ENCODE data around the gene MT1HL1. TPM values are rescaled to one million over a fixed set of nuclear protein-coding genes. Genes with fewer than 3 reads are reported as not detected.
A peak's percentile ranks its signal among the peaks of the same experiment; 100 is the strongest.

MT1HL1 gene
- total and polyA plus RNA-seq, 2 of the 8 experiments (the other 6 are each of a cell fraction or from before 2014, with no cell fraction given): not detected

DNA sequence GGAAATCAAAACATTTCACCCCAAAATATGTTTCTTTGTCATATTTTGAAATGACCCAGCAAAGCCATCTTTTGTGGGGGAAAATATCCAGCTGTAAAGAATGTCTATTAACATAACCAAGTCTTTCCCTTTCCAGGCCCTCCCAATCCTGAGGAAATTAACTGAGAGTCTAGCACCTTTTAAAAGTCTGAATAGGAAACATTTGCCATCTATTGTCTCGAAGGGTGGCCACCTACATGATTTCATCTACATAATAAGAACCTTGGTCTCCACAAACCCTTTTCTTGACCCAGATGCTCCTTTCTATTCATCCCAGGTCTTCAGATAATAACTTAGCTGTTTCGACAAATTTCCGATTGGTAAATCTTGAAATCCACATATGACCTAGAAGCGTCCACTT, 5.4 kb upstream of the MT1HL1 start:
- 86% methylated on average over 4 of the region's 4 CpGs; no CpG with 5 or more reads in 1 of the 2 experiments for WGBS, 2 experiments (ENCODE audit: extremely low coverage in 1 of 2, insufficient coverage in 1 of 2, insufficient read length in 1 of 2, insufficient replicate concordance in 2 of 2, low coverage in 1 of 2, low lambda C conversion rate in 2 of 2, missing lambda C conversion rate in 1 of 2)
- Histone ChIP-seq H4K5ac (ENCODE audit: insufficient read length, low read depth, low read length) (no peak overlapping the region), H3K4me3 (ENCODE audit: extremely low read depth in 1 of 4, insufficient read depth in 2 of 4, low read depth in 3 of 4, low read length in 4 of 4) (no peak overlapping the region), H3K9ac (replicated peaks in 1 of 4; ENCODE audit: extremely low read depth in 1 of 4, low read depth in 3 of 4, low read length in 3 of 4) (no peak overlapping the region), H2AFZ (ENCODE audit: low read length) (no peak overlapping the region), H4K20me1 (replicated peaks in 1 of 2; ENCODE audit: control insufficient read depth in 1 of 2, insufficient read depth in 2 of 2, low read length in 2 of 2) (no peaks in the 10 kb centered on the region), H3K18ac (ENCODE audit: extremely low read depth, low read length) (no peak overlapping the region), H3K4me2 (ENCODE audit: insufficient read depth in 1 of 2, low read depth in 2 of 2, low read length in 2 of 2) (0 out of 4 replicates have a peak overlapping the region, but pooled peaks of 1 of the 2 experiments have one; percentile 3), H2BK15ac (ENCODE audit: low read length) (no peak overlapping the region), H3K14ac (ENCODE audit: insufficient read length) (no peak overlapping the region), H2BK20ac (ENCODE audit: low read length) (no peak overlapping the region), H3K23ac (ENCODE audit: insufficient read length) (no peak overlapping the region), H3K27ac (ENCODE audit: low read depth, low read length) (no peak overlapping the region), H3K36me3 (ENCODE audit: control insufficient read depth in 2 of 4, insufficient read depth in 4 of 4, low read length in 3 of 4) (no peaks in the 10 kb centered on the region), H3K9me3 (ENCODE audit: insufficient read depth in 2 of 2, low read depth in 1 of 2, low read length in 1 of 2) (no peaks in the 10 kb centered on the region; a peak in 1 of 4 replicates), H3K79me1 (ENCODE audit: low read depth, low read length) (no peaks in the 10 kb centered on the region), H2AK5ac (ENCODE audit: low read depth, low read length) (no peak overlapping the region), H3K56ac (replicated peaks; ENCODE audit: insufficient read length, low read depth, low read length) (no peak overlapping the region), H2BK12ac (ENCODE audit: low read depth, low read length) (no peak overlapping the region), H4K91ac (replicated peaks; ENCODE audit: insufficient read length, low read length) (no peak overlapping the region), H3K23me2 (ENCODE audit: low read depth, low read length) (0 out of 2 replicates have a peak, but pooled peaks cover 2% of the 10 kb centered on the region), H2BK120ac (replicated peaks; ENCODE audit: low read depth, low read length) (no peak overlapping the region), H3K27me3 (replicated peaks in 1 of 4; ENCODE audit: control insufficient read depth in 3 of 4, extremely low read depth in 1 of 4, insufficient read depth in 3 of 4, low read length in 3 of 4) (no peaks in the 10 kb centered on the region), H3K79me2 (ENCODE audit: control insufficient read depth in 1 of 2, insufficient read depth in 2 of 2, low read length in 2 of 2) (no peaks in the 10 kb centered on the region), H3K4ac (replicated peaks; ENCODE audit: insufficient read length, low read depth, low read length) (no peak overlapping the region), H3K4me1 (replicated peaks in 1 of 4; ENCODE audit: control insufficient read depth in 3 of 4, insufficient read depth in 4 of 4, low read length in 3 of 4) (peaks cover 0 to 7% (median 6%) of the 10 kb centered on the region in 4 experiments; a peak in 3 of 7 replicates), H4K8ac (ENCODE audit: extremely low read depth, insufficient read depth, low read length) (no peak overlapping the region), H2BK5ac (ENCODE audit: low read depth, low read length) (peak overlapping the region; percentile 36; the same call in 1 of the 2 replicates)
- FAIRE-seq (no peak), DNase-seq (ENCODE audit: low read depth in 1 of 2, low spot score in 2 of 2) (no peak)
- CTCF ChIA-PET (ENCODE audit: partially characterized antibody): interaction anchor here (1.0 kb wide), 1 partner anchor 11 kb away, joined by 3 read pairs; no protein-coding TSS in a partner anchor
- TF ChIP-seq MAFK (IDR thresholded peaks at IDR 0.05; ENCODE audit: low read depth, low read length) (no peak), KDM5A (IDR thresholded peaks at IDR 0.05; ENCODE audit: low read length) (no peak), EZH2 (IDR thresholded peaks at IDR 0.05; ENCODE audit: low read depth, low read length, severe bottlenecking) (no peak), SIRT6 (IDR thresholded peaks at IDR 0.05; ENCODE audit: low read length) (no peak)
- POLR2A ChIA-PET (ENCODE audit: partially characterized antibody): no interaction called here
